ENCODE results near the gene MAPK14. TPM values are rescaled to one million over a fixed set of nuclear protein-coding genes. Genes with fewer than 3 reads are reported as not detected.
A peak's percentile ranks its signal among the peaks of the same experiment; 100 is the strongest.

MAPK14 gene
- total RNA-seq, 1 donor from 2014 or later: 52.6 TPM

DNA sequence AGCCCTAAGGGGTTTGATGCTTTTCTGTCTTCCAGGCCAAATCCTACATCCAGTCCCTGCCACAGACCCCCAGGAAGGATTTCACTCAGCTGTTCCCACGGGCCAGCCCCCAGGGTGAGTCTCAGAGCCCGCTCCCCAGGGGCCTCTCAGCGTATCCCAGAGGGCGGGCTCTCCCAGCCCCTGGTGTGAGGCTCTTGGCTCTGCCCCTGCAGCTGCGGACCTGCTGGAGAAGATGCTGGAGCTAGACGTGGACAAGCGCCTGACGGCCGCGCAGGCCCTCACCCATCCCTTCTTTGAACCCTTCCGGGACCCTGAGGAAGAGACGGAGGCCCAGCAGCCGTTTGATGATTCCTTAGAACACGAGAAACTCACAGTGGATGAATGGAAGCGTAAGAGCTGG lies 111.1 kb downstream of the MAPK14 start:
- no peak for DNase-seq

DNA sequence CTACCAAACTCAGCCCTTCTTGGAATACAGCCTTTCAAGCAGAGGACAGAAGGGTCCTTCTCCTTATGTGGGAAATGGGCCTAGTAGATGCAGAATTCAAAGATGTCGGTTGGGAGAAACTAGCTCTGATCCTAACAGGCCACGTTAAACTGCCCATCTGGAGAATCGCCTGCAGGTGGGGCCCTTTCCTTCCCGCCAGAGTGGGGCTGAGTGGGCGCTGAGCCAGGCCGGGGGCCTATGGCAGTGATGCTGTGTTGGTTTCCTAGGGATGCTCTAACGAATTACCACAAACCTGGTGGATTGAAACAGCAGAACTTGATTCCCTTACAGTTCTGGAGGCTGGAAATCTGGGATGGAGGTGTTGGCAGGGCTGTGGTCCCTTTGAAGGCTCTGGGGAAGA lies 111.8 kb downstream of the MAPK14 start:
- DNase-seq: no peak

DNA sequence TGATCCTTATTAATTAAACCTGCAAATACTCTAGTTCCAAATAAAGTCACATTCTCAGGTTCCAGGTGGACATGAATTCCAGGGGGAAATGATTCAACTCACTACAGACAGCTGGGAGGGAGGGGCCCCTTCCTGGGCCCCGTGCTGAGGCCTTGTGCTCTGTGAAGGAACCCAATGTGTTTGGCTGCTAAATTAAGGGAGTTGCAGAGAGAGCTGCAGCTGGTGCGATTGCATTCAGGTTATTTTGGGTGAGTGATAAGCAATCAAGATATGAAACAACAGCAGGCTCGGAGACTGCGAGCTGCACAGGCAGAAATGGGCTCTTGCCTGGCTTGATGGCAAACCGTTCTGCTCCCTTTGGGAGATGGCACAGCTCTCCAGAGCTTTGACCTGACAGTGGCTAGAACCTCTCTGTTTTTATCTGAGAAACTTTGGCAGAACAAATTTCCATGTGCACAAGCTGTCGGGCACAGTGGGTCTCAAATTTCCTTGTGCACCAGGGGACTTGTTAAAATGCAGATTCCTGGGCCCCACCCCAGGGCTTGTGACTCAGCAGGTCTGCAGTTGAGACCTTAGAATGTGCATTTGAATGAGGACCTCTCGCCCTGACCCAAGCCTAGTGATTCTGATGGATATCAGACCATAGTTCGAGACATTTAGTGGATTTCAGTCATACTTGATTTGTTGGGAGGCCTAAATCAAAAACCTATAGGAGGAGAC lies 112.5 kb downstream of the MAPK14 start:
- no peak for DNase-seq

DNA sequence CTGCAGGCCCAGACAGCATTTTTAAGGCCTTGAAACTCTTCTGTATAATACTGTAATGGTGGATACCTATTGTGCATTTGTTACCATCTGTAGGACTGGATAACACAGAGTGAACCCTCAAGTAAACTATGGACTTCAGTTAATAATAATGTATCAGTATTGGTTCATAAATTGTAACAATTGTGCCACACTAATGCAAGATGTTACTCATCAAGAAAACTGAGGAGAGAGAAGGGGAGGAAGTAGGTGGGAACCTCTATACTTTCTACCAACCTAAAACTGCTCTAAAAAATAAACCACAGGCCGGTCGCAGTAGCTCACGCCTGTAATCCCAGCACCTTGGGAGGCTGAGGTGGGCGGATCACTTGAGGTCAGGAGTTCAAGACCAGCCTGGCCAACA lies 113.5 kb downstream of the MAPK14 start:
- DNase-seq: no peak

- DNase-seq: no peak
Observed at GRCh38 chr6:36141961-36142360, 114.4 kb downstream of the MAPK14 start.

- DNase-seq: no peak
Observed at GRCh38 chr6:36142971-36143838, 115.6 kb downstream of the MAPK14 start.

GRCh38 chr6:36145495-36145894 lies 117.9 kb downstream of the MAPK14 start:
- DNase-seq: no peak

DNA sequence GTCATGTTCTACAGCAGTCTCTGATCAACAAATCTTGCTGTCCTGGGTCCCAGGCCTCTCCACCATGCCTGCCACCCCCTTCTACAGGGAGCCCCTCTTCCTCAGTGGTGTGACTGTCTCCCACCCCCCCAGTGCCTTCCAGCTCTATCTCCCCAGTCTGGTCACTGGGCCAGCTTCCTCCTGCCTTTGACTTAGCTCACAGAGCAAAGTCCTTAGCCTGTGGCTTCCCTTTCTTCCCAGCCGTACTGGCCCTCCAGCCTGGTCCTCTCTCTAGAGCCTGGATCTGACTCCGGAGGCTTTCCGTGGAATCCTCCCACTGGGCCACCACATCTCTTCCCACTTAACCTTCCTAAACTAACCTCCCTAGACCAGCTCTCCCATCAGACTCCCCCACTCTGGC lies 119.7 kb downstream of the MAPK14 start:
- DNase-seq: no peak

GRCh38 chr6:36149476-36149875 lies 121.9 kb downstream of the MAPK14 start:
- no peak for DNase-seq

DNA sequence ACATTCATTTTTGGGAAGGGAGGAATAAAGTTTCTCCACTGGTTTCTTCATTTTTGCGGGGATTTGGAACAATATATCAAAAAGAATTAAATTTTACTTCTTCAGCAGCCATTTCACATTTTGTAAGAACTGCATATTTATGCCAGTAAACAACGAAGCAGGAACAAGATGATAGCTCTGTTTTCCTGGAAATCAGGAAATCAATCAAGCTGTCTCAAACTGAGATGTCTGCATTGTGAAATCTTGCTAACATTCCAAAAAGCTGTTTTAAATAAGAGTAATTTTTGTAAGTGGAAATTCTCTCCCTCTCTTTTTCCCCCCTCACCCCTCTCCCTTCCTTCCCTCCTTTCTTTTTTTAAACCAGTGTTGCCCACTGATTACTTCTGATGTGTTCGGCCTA lies 122.7 kb downstream of the MAPK14 start:
- DNase-seq: peak; percentile 77

DNA sequence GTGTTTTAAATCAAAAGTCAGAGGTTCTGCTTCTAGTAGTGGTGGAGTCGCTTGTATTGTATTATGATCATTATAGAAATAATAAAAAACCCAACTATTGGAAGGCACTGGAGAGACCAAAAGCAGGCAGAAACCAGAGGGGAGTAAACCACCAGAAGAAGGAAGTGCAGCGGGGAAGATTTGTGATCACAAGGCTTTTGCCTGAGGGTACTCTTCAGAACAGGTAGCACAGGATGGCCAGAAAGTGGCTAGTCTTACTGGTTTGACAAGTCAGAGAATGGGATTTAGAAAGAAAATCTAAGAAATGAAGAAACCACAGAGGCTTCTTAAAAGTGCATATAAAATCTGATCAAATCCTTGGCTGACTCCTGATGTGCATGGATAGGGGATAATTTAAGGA lies 126.7 kb downstream of the MAPK14 start:
- DNase-seq: no peak

DNA sequence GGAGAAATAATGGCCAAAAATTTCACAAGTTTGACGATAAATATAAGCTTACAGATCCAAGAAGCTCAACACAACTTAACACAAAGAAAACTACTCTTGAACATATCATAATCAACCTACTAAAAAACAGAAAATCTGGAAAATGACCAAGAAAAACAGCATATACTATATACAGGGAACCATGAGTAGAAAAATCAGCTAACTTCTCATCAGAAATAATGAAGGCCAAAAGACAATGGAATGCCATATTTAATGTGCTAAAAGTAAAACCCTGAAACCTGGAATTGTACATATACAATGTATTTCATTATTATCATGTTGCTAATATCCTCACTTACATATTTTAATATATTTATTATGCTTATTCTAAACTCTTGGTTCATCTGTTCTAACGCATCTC lies 128.1 kb downstream of the MAPK14 start:
- no peak for DNase-seq

DNA sequence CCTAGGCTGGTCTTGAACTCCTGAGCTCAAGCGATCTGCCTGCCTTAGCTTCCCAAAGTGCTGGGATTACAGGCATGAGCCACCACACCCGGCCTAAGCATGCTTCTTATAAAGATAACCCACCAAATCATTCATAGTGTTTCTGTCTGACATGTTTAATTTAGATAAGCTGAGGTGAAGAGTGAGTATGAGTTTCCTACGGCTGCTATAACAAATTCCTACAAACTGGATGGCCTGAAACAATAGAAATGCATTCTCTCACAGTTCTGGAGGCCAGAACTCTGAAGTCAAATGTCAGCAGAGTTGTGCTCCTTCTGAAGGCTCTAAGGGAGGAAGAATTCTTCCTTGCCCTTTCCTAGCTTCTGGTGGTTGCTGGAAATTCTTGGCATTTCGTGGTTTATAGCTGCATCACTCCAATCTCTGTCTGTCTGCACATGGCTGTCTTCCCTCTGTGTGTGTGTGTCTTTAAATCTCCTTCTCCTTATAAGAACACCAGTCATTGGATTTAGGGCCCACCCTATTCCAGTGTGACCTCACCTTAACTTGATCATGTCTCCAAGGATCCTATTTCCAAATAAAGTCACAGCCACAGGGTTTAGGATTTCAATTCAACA lies 132.6 kb downstream of the MAPK14 start:
- no peak for DNase-seq

Other genes with a start within 250 kb of the MAPK14 start
- not detected for gene CLPSL1, start 246.8 kb upstream of the MAPK14 start, total RNA-seq
- 2.7 TPM for gene CLPS, start 230.5 kb upstream of the MAPK14 start, total RNA-seq
- not detected for gene LHFPL5, start 222.5 kb upstream of the MAPK14 start, total RNA-seq
- gene SRPK1, start 106.7 kb upstream of the MAPK14 start, total RNA-seq: 54.5 TPM
- gene SLC26A8, start 3.2 kb upstream of the MAPK14 start, total RNA-seq: 0.20 TPM
- 29.5 TPM for gene MAPK13, start 102.7 kb downstream of the MAPK14 start, total RNA-seq
- 15.9 TPM for gene BRPF3, start 168.9 kb downstream of the MAPK14 start, total RNA-seq
- 4.2 TPM for gene PNPLA1, start 242.3 kb downstream of the MAPK14 start, total RNA-seq

All from skin of body (tissue), 2 donors.